Neutrophil (primary cell): Measurements from ENCODE around the gene ACAN.

Experiments used
- H3K27ac ChIP-seq: fragments of 200-600 bp; sonication (generic); 2 replicates; pipeline ENCODE4 v1.5.1; 2016; ENCODE audit warnings: mild to moderate bottlenecking, moderate library complexity
- H3K27me3 ChIP-seq: fragments of 200-600 bp; sonication (generic); 2 replicates; pipeline ENCODE4 v1.6.0; 2016; ENCODE audit warnings: mild to moderate bottlenecking
- H3K36me3 ChIP-seq: fragments of 200-600 bp; sonication (generic); 2 replicates; pipeline ENCODE4 v1.5.1; 2017
- H3K4me1 ChIP-seq, 2 experiments: fragments of 200-600 bp in 1 of 2; sonication (generic) in 1 of 2; 1 replicate in 1 of 2; 2 replicates in 1 of 2; pipeline versions ENCODE4 v1.5.1 to v1.6.1; 2013 to 2016; ENCODE audit warnings: low read depth in 1 of 2, low read length in 1 of 2, mild to moderate bottlenecking in 1 of 2, moderate library complexity in 1 of 2; ENCODE audit not compliant: control insufficient read depth in 1 of 2, insufficient read depth in 1 of 2
- H3K4me3 ChIP-seq, 2 experiments: fragments of 200-600 bp in 1 of 2; sonication (generic) in 1 of 2; 1 replicate in 1 of 2; 2 replicates in 1 of 2; pipeline ENCODE4 v1.5.1; 2013 to 2016; ENCODE audit warnings: low read depth in 1 of 2, low read length in 1 of 2, mild to moderate bottlenecking in 1 of 2, moderate library complexity in 1 of 2
- H3K9me3 ChIP-seq: fragments of 200-600 bp; sonication (generic); 2 replicates; pipeline ENCODE4 v1.5.1; 2016
- CTCF ChIP-seq: fragments of 200-600 bp; sonication (generic); IDR thresholded peaks from 2 replicates; pipeline ENCODE4 v1.5.1; 2016; ENCODE audit warnings: antibody characterized with exemption

The ACAN gene

DNA sequence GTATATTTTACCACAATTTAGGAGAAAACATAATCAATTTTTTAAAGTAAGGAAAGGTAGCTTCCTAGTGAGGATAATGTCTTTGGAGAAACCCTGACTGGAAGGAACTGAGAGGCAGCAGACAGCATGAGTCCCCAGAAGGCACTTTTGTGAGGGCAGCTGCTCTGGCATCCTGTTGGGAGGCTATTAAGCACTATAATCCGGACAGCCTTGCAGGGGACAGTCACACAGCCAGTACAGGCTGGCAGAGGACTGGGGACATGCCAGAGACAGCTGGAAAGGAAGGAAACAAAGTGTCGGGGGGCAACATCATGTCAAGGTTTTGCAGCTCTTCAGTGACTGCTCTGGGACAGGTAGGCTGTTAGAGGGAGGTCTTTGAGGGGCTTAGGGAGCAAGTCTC, 15.7 kb downstream of the ACAN start:
- no peak overlapping the region for H3K4me3 ChIP-seq
- H3K27ac ChIP-seq, result no peak overlapping the region
- no peaks in the 10 kb centered on the region for H3K4me1 ChIP-seq
- H3K36me3 ChIP-seq, result no peaks in the 10 kb centered on the region
- TF ChIP-seq CTCF, result no peak
- H3K9me3 ChIP-seq, result no peaks in the 10 kb centered on the region
- peaks cover 22% of the 10 kb centered on the region for H3K27me3 ChIP-seq

DNA sequence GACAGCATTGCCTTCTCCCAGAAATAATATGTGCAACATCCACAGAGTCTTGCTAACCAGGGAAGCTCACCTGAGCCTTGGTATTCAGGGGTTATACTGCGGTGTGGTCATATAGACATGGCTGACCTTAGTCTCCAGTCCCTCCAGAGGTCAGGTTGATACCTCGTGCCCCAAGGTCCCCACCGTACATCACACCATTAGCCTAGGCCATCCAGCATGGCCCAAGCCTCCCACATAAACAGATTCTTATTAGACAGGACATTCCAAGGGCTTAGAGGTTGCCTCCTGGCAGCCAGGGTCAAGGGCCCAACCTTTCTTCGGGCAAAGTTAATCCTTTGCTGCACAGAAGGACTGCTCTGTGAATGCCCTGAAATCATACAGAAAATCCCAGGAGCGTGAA, 18.8 kb downstream of the ACAN start:
- H3K4me1 ChIP-seq, result no peaks in the 10 kb centered on the region
- no peak overlapping the region for H3K27ac ChIP-seq
- no peak overlapping the region for H3K4me3 ChIP-seq
- no peak for TF ChIP-seq CTCF
- no peaks in the 10 kb centered on the region for H3K36me3 ChIP-seq
- H3K9me3 ChIP-seq, result no peaks in the 10 kb centered on the region
- peaks cover 18% of the 10 kb centered on the region for H3K27me3 ChIP-seq

GRCh38 chr15:88828791-88829190, 25.6 kb downstream of the ACAN start:
- H3K27me3 ChIP-seq, result peaks cover 5% of the 10 kb centered on the region
- no peaks in the 10 kb centered on the region for H3K9me3 ChIP-seq
- no peak for TF ChIP-seq CTCF
- no peak overlapping the region for H3K27ac ChIP-seq
- no peaks in the 10 kb centered on the region for H3K4me1 ChIP-seq
- H3K36me3 ChIP-seq, result no peaks in the 10 kb centered on the region
- H3K4me3 ChIP-seq, result no peak overlapping the region

GRCh38 chr15:88830016-88830415, 26.8 kb downstream of the ACAN start:
- Histone ChIP-seq H3K27me3 (peaks cover 5% of the 10 kb centered on the region), H3K36me3 (no peaks in the 10 kb centered on the region), H3K27ac (no peak overlapping the region), H3K4me1 (no peaks in the 10 kb centered on the region), H3K9me3 (no peaks in the 10 kb centered on the region), H3K4me3 (no peak overlapping the region)
- TF ChIP-seq CTCF, result no peak

DNA sequence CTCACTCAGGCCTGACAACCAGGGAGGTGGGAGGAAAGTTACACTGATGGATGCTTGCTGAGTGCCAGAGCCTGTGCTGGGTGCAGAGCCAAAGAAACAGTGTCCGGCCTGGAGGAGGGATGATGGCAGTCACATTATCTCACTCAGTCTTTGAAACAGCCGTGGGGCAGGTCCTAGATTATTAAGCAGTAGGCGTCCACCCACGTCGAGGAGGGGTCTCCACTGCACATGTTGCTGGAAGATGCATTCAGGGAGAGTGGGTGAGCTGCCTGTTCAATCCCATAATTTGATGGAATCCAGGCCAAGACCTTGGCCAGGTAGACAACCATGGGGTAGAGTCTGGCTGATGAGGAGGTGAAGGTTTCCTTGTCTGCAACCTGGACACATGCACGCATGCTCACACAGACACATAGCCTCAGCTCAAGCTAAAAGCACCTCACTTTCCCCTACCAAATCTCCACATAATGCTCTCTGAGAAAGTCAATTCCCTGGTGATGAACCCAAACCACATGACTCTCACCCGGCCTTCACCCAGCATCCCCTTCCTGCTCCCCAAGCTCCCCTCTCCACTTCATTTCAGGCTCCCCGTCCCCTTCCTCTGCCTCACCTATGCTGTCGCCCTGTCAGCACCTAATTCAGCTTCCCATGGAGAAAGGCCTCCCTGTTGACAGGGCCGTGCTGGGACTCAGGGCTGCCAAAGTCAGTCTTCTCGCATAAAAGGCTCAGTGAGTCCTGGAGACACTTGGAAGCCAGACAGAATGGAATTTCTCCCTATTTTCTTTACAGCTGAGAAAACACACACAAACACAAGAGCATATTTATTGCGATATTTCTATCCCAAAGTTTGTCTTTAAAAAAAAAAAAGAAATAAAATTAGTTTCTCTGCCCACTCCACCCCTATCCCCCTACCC, 29.8 kb downstream of the ACAN start:
- Histone ChIP-seq H3K27me3 (no peaks in the 10 kb centered on the region), H3K9me3 (no peaks in the 10 kb centered on the region), H3K4me1 (no peaks in the 10 kb centered on the region), H3K4me3 (no peak overlapping the region), H3K27ac (no peak overlapping the region), H3K36me3 (no peaks in the 10 kb centered on the region)
- TF ChIP-seq CTCF, result no peak
